HL-60 (cell line): ENCODE measurements around the gene CRYBG2.
A peak's percentile ranks its signal among the peaks of the same experiment; 100 is the strongest.

Experiments
- DNase-seq, 2 experiments: peaks; one replicate each; pipeline ENCODE4 v3.0.0-alpha.2; 2010 to 2020; ENCODE audit warnings: low read depth in 1 of 2, low spot score in 1 of 2
- H3K27ac ChIP-seq: fragments of 250-450 bp; sonication (Bioruptor Pico); replicated peaks from 2 replicates; pipeline ENCODE4 v1.5.1; 2020; ENCODE audit warnings: mild to moderate bottlenecking, moderate library complexity
- H3K27me3 ChIP-seq: fragments of 250-450 bp; sonication (Bioruptor Pico); 2 replicates; pipeline ENCODE4 v1.5.1; 2021; ENCODE audit warnings: mild to moderate bottlenecking, moderate library complexity; ENCODE audit not compliant: insufficient read depth, poor library complexity, severe bottlenecking
- H3K4me3 ChIP-seq: replicated peaks from 2 replicates; pipeline ENCODE4 v1.5.1; 2011; ENCODE audit warnings: mild to moderate bottlenecking, control low read depth, low read length; ENCODE audit not compliant: insufficient read depth
- CTCF ChIP-seq: IDR thresholded peaks from one replicate; pipeline ENCODE4 v1.5.1; 2011; ENCODE audit warnings: low read length, control low read depth, inconsistent platforms; ENCODE audit not compliant: insufficient read depth
- GABPA ChIP-seq: IDR thresholded peaks from 2 replicates; pipeline ENCODE4 v1.6.1; 2012; ENCODE audit warnings: low read depth
- POLR2AphosphoS5 ChIP-seq: IDR thresholded peaks from 2 replicates; pipeline ENCODE4 v1.6.1; 2012; ENCODE audit warnings: low read depth
- REST ChIP-seq: IDR thresholded peaks from 2 replicates; pipeline ENCODE4 v1.6.1; 2012; ENCODE audit warnings: low read depth; ENCODE audit not compliant: insufficient replicate concordance
- SPI1 ChIP-seq: IDR thresholded peaks from 2 replicates; pipeline ENCODE4 v1.6.1; 2012; ENCODE audit warnings: low read depth, mild to moderate bottlenecking, borderline replicate concordance

Gene CRYBG2

GRCh38 chr1:26317612-26318337 is 36.2 kb downstream of the CRYBG2 start, which contains the start of gene CD52:
TSS of gene CD52 (plus strand) at chr1:26317958. CDS start at chr1:26318018, 60 bp downstream.
- H3K27me3 ChIP-seq, result no peaks in the 10 kb centered on the region
- DNase-seq, result peak; percentile 38 to 44
- no peak within 1 kb of the TSS for H3K4me3 ChIP-seq
- H3K27ac ChIP-seq, result peak within 1 kb of the TSS; percentile 42
- TF ChIP-seq SPI1 (no peak), REST (no peak), GABPA (no peak)

DNA sequence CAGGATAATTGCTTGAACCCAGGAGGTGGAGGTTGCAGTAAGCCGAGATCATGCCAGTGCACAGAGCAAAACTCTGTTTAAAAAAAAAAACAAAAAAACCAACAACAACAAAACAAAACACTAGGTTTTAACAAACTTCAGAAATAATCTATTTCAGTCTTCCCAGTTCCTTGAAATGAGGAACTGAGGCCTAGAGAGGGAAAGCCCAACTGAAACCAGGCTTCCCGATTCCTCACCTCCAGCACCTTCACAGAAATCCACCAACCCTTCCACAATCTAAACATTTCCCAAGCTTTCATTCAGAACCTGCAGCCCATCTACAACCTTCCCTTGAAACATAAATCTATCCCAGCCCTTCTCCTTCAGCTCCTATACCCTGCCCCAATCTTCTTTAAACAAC is 36.8 kb downstream of the CRYBG2 start:
- peak; percentile 87 for TF ChIP-seq SPI1
- no peak for TF ChIP-seq POLR2AphosphoS5
- Histone ChIP-seq H3K27ac (peak overlapping the region; percentile 42), H3K27me3 (no peaks in the 10 kb centered on the region), H3K4me3 (no peak overlapping the region)
- no peak for DNase-seq

DNA sequence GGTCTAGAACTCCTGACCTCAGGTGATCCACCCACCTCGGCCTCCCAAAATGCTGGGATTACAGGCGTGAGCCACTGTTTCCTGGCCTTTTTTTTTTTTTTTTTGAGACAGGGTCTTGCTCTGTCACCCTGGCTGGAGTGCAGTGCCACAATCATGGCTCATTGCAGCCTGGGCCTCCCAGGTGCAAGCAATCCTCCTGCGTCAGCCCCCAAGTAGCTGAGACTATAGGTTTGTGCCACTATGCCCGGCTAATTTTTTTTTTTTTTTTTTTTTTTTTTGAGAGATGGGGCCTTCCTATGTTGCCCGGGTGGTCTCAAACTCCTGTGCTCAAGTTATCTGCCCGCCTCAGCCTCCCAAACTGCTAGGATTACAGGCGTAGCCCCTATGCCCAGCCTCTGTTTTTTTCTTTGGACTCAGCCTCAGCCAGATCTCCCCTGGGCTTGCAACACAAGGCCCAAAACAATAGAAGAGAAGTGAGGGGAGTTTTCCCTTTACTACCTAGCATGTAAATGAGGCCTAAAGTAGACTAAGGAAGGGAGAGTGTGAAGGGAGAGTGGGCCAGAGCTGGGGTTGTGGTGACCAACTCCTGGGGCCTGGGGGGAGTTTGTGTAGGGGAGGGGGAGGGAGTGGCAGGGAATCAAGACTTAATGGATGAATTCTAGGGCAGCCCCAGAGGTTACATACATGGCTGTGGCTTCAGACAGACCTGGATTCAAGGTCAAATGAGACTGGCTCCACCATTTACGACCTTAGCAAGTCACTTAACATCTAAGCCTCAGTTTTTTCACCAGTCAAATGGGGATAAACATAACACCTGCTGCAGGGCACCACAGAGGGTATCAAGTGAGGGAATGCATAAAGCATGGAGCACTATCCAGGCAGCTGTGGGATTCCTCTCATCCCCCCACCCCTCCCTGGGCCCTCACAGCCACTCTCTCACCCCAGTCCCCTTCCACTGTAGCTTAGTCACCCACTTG is 37.8 kb downstream of the CRYBG2 start:
- TF ChIP-seq CTCF (no peak), REST (no peak), POLR2AphosphoS5 (no peak), SPI1 (no peak), GABPA (no peak)
- no peaks in the 10 kb centered on the region for H3K27me3 ChIP-seq
- DNase-seq, result no peak
- peak overlapping the region; percentile 40 for H3K27ac ChIP-seq
- no peak overlapping the region for H3K4me3 ChIP-seq

- no peak overlapping the region for H3K4me3 ChIP-seq
- DNase-seq, result no peak
- TF ChIP-seq GABPA, result no peak
- no peak overlapping the region; the same call in 1 of the 2 replicates for H3K27ac ChIP-seq
- H3K27me3 ChIP-seq, result no peaks in the 10 kb centered on the region
Measured at GRCh38 chr1:26314501-26314900, 39.4 kb downstream of the CRYBG2 start.
